Anterior cingulate cortex (tissue), 58 donors: ENCODE data around the gene BATF3.

Experiments used
- DNase-seq, 58 donors: peaks; one replicate each; lab custom pipeline; 2025; lab: John Stamatoyannopoulos, UW

The BATF3 gene

GRCh38 chr1:212638492-212639151 lies 61.0 kb downstream of the BATF3 start:
- peak in 7 of 58 donors; percentile 7 to 43 (median 25) for DNase-seq

GRCh38 chr1:212637902-212638301 lies 61.7 kb downstream of the BATF3 start:
- DNase-seq, result peak in 15 of 58 donors; percentile 2 to 52 (median 22)
